GM12878 (cell line): Measurements from ENCODE around the gene SLC25A47. TPM values are rescaled to one million over a fixed set of nuclear protein-coding genes. Genes with fewer than 3 reads are reported as not detected.

Experiments used
- BACH1 ChIP-seq: fragments of 450-650 bp; IDR thresholded peaks from 2 replicates; pipeline ENCODE4 v1.6.1; 2017; ENCODE audit warnings: mild to moderate bottlenecking, borderline replicate concordance
- BMI1 ChIP-seq: fragments of 450-650 bp; IDR thresholded peaks from 2 replicates; pipeline ENCODE4 v1.6.1; 2016; ENCODE audit warnings: mild to moderate bottlenecking, moderate library complexity, borderline replicate concordance
- ETV6 ChIP-seq, 2 experiments: fragments of 450-650 bp in 1 of 2; IDR thresholded peaks in 1 of 2; conservative IDR thresholded peaks in 1 of 2; 2 replicates each; pipeline ENCODE4 v1.6.1; 2014; ENCODE audit warnings: antibody characterized with exemption in 1 of 2, borderline replicate concordance in 1 of 2, low read depth in 1 of 2, mild to moderate bottlenecking in 1 of 2, moderate library complexity in 1 of 2
- FOXM1 ChIP-seq: IDR thresholded peaks from 2 replicates; pipeline ENCODE4 v1.6.1; 2012; ENCODE audit warnings: low read depth, mild to moderate bottlenecking, inconsistent platforms, low read length, moderate library complexity
- GABPA ChIP-seq: IDR thresholded peaks from 2 replicates; pipeline ENCODE4 v1.6.1; 2014; ENCODE audit warnings: antibody characterized with exemption, low read depth, mild to moderate bottlenecking, inconsistent platforms
- KLF5 ChIP-seq: fragments of 450-650 bp; IDR thresholded peaks from 2 replicates; pipeline ENCODE4 v1.6.1; 2014; ENCODE audit warnings: mild to moderate bottlenecking; ENCODE audit not compliant: partially characterized antibody
- MEF2A ChIP-seq: IDR thresholded peaks from 2 replicates; pipeline ENCODE4 v1.6.1; 2011; ENCODE audit warnings: low read depth, mild to moderate bottlenecking, low read length, moderate library complexity; ENCODE audit not compliant: insufficient read depth
- MTA3 ChIP-seq: IDR thresholded peaks from 2 replicates; pipeline ENCODE4 v1.6.1; 2012; ENCODE audit warnings: low read length, inconsistent platforms, borderline replicate concordance
- NFYB ChIP-seq: IDR thresholded peaks from 2 replicates; pipeline ENCODE4 v1.6.1; 2011; ENCODE audit warnings: low read depth, mild to moderate bottlenecking, low read length, improper control_type of control experiment, moderate library complexity; ENCODE audit not compliant: insufficient read depth
- NR2F1 ChIP-seq: fragments of 450-650 bp; conservative IDR thresholded peaks from 2 replicates; pipeline ENCODE4 v1.6.1; 2017; ENCODE audit warnings: mild to moderate bottlenecking
- PAX5 ChIP-seq: IDR thresholded peaks from 2 replicates; pipeline ENCODE4 v1.6.1; 2011; ENCODE audit warnings: low read depth, low read length, borderline replicate concordance
- PML ChIP-seq: IDR thresholded peaks from 2 replicates; pipeline ENCODE4 v1.6.1; 2012; ENCODE audit warnings: low read length, inconsistent platforms
- RUNX3 ChIP-seq: IDR thresholded peaks from 2 replicates; pipeline ENCODE4 v1.6.1; 2012; ENCODE audit warnings: low read length, inconsistent platforms
- SIN3A ChIP-seq: IDR thresholded peaks from 2 replicates; pipeline ENCODE4 v1.6.1; 2012; ENCODE audit warnings: low read depth, low read length, improper control_type of control experiment
- SPI1 ChIP-seq: IDR thresholded peaks from 2 replicates; pipeline ENCODE4 v1.6.1; 2011; ENCODE audit warnings: low read depth, mild to moderate bottlenecking, low read length, moderate library complexity, borderline replicate concordance; ENCODE audit not compliant: insufficient read depth
- SUZ12 ChIP-seq: fragments of 200-600 bp; sonication (generic); IDR thresholded peaks from one replicate; pipeline ENCODE4 v1.6.1; 2018; ENCODE audit warnings: antibody characterized with exemption, mild to moderate bottlenecking; ENCODE audit not compliant: unreplicated experiment
- TCF12 ChIP-seq: IDR thresholded peaks from 2 replicates; pipeline ENCODE4 v1.6.1; 2011; ENCODE audit warnings: low read depth, mild to moderate bottlenecking, low read length
- TCF3 ChIP-seq: IDR thresholded peaks from 2 replicates; pipeline ENCODE4 v1.6.1; 2012; ENCODE audit warnings: low read depth, mild to moderate bottlenecking, low read length, borderline replicate concordance; ENCODE audit not compliant: insufficient read depth
- YBX1 ChIP-seq: fragments of 450-650 bp; IDR thresholded peaks from 2 replicates; pipeline ENCODE4 v1.6.1; 2016; ENCODE audit warnings: antibody characterized with exemption
- polyA plus RNA-seq, 11 experiments: library from polyadenylated mRNA; depleted of rRNA in 4 of 11; unstranded in 6 of 11; stranded (reverse) in 5 of 11; fragments of >200 nt; fragmentation: Nextera tagmentation in 4 of 11; fragmentation: Illumina TruSeq in 1 of 11; extraction: Ambion mirVana in 4 of 11; extraction: Trizol in 1 of 11; gene quantifications; 1 replicate in 1 of 11; 2 replicates in 10 of 11; pipeline versions ENCODE4 v1.2.1 to v1.2.3, GENCODE V29; 2011 to 2016; ENCODE audit warnings: inconsistent platforms in 2 of 11, missing spikeins in 2 of 11, low read depth in 1 of 11
- total RNA-seq, 4 experiments: library from RNA; depleted of rRNA in 3 of 4; stranded (reverse); fragments of >200 nt in 3 of 4; fragmentation: Illumina TruSeq in 1 of 4; extraction: Trizol in 1 of 4; gene quantifications; 2 replicates each; pipeline versions ENCODE4 v1.2.1 to v1.2.3, GENCODE V29; 2013 to 2021
- TF ChIP-seq, protein P1 (sequence below): fragments of 450-650 bp; IDR thresholded peaks from 2 replicates; pipeline ENCODE4 v1.6.1; 2016; ENCODE audit warnings: mild to moderate bottlenecking
- TF ChIP-seq, protein P2 (sequence below): fragments of 450-650 bp; IDR thresholded peaks from 2 replicates; pipeline ENCODE4 v1.6.1; 2014; ENCODE audit warnings: mild to moderate bottlenecking
- TF ChIP-seq, protein P3 (sequence below): IDR thresholded peaks from 2 replicates; pipeline ENCODE4 v1.6.1; 2012; ENCODE audit warnings: low read depth, low read length, improper control_type of control experiment
- TF ChIP-seq, protein P4 (sequence below), 3 experiments: IDR thresholded peaks in 2 of 3; conservative IDR thresholded peaks in 1 of 3; 2 replicates each; pipeline ENCODE4 v1.5.1; 2011; ENCODE audit warnings: low read depth in 3 of 3, low read length in 3 of 3, mild to moderate bottlenecking in 3 of 3, control low read depth in 2 of 3, moderate library complexity in 2 of 3, inconsistent platforms in 1 of 3, mixed read lengths in 1 of 3; ENCODE audit not compliant: control insufficient read depth in 2 of 3, insufficient read depth in 1 of 3; ENCODE audit errors: extremely low read depth in 1 of 3
- TF ChIP-seq, protein P5 (sequence below): fragments of 450-650 bp; IDR thresholded peaks from 2 replicates; pipeline ENCODE4 v1.6.1; 2016; ENCODE audit warnings: mild to moderate bottlenecking

The SLC25A47 gene
- total and polyA plus RNA-seq, 10 of the 15 experiments (the other 5 are each of a cell fraction or from before 2014, with no cell fraction given) = 0.14 TPM; not detected in 9

DNA sequence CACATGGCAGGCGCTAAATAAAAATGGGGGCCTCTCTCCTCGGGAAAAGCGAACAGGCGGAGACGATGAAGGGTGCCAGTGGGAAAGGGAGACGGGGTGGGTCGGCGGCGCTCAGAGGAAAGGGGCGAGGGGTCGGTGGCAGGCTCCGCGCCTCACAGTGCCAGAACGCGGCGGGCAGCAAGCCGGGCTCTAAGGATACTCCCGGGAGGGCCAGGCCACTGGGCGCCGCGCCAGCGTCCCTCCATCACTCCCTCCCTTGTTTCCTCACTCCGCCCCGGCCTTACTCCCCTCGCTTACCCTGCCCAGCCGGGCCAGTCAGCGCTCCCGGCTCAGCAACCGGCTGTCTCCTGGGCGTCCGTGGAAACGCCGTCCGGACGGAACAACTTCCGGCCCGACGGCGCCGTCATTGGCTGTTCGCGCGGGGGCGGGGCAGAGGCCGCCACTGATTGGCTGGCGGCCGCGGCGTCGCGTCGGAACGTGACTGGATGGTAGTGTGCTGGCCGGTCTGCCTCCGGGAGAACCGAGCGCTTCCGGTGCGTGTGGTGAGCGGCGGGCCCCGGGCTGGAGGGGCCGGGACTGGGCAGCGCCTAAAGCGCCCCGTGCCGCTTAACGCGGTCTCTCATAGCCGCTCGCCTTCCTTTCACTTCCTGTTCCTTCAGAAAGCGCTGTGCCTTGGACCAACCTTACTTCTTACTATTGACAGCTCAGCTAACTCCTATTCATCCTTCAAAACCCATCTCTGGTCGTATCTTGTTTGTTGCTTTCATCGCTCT lies 53.0 kb downstream of the SLC25A47 start, which contains the start of gene WDR25 (continued):
- TF ChIP-seq, protein P1, sequence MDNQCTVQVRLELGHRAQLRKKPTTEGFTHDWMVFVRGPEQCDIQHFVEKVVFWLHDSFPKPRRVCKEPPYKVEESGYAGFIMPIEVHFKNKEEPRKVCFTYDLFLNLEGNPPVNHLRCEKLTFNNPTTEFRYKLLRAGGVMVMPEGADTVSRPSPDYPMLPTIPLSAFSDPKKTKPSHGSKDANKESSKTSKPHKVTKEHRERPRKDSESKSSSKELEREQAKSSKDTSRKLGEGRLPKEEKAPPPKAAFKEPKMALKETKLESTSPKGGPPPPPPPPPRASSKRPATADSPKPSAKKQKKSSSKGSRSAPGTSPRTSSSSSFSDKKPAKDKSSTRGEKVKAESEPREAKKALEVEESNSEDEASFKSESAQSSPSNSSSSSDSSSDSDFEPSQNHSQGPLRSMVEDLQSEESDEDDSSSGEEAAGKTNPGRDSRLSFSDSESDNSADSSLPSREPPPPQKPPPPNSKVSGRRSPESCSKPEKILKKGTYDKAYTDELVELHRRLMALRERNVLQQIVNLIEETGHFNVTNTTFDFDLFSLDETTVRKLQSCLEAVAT = no peak
- TF ChIP-seq SUZ12 = no peak
- peak; percentile 96 for TF ChIP-seq GABPA
- TF ChIP-seq PML = peak; percentile 69; the same call in 1 of the 2 replicates
- 0 out of 2 replicates have a peak, but pooled peaks have one; percentile 23 for TF ChIP-seq NR2F1
- peak; percentile 88 for TF ChIP-seq NFYB
- no peak for TF ChIP-seq YBX1
- TF ChIP-seq, protein P2, sequence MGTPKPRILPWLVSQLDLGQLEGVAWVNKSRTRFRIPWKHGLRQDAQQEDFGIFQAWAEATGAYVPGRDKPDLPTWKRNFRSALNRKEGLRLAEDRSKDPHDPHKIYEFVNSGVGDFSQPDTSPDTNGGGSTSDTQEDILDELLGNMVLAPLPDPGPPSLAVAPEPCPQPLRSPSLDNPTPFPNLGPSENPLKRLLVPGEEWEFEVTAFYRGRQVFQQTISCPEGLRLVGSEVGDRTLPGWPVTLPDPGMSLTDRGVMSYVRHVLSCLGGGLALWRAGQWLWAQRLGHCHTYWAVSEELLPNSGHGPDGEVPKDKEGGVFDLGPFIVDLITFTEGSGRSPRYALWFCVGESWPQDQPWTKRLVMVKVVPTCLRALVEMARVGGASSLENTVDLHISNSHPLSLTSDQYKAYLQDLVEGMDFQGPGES = peak; percentile 84
- TF ChIP-seq BMI1 = 0 out of 2 replicates have a peak, but pooled peaks have one; percentile 47
- peak; percentile 42 for TF ChIP-seq RUNX3
- TF ChIP-seq, protein P3, sequence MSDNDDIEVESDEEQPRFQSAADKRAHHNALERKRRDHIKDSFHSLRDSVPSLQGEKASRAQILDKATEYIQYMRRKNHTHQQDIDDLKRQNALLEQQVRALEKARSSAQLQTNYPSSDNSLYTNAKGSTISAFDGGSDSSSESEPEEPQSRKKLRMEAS = peak; percentile 76
- TF ChIP-seq TCF12 = no peak
- TF ChIP-seq, protein P4, sequence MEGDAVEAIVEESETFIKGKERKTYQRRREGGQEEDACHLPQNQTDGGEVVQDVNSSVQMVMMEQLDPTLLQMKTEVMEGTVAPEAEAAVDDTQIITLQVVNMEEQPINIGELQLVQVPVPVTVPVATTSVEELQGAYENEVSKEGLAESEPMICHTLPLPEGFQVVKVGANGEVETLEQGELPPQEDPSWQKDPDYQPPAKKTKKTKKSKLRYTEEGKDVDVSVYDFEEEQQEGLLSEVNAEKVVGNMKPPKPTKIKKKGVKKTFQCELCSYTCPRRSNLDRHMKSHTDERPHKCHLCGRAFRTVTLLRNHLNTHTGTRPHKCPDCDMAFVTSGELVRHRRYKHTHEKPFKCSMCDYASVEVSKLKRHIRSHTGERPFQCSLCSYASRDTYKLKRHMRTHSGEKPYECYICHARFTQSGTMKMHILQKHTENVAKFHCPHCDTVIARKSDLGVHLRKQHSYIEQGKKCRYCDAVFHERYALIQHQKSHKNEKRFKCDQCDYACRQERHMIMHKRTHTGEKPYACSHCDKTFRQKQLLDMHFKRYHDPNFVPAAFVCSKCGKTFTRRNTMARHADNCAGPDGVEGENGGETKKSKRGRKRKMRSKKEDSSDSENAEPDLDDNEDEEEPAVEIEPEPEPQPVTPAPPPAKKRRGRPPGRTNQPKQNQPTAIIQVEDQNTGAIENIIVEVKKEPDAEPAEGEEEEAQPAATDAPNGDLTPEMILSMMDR (IDR thresholded peaks at IDR 0.05 in 2 of 3, conservative IDR thresholded peaks at IDR 0.05 in 1 of 3; ENCODE audit: control insufficient read depth in 2 of 3, extremely low read depth in 1 of 3, insufficient read depth in 1 of 3, low read depth in 3 of 3, low read length in 3 of 3) = no peak
- TF ChIP-seq FOXM1 = no peak
- peak; percentile 57; the same call in 1 of the 2 replicates for TF ChIP-seq SPI1
- TF ChIP-seq KLF5 = peak; percentile 45
- no peak for TF ChIP-seq MEF2A
- TF ChIP-seq, protein P5, sequence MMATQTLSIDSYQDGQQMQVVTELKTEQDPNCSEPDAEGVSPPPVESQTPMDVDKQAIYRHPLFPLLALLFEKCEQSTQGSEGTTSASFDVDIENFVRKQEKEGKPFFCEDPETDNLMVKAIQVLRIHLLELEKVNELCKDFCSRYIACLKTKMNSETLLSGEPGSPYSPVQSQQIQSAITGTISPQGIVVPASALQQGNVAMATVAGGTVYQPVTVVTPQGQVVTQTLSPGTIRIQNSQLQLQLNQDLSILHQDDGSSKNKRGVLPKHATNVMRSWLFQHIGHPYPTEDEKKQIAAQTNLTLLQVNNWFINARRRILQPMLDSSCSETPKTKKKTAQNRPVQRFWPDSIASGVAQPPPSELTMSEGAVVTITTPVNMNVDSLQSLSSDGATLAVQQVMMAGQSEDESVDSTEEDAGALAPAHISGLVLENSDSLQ = peak; percentile 81
- peak; percentile 79 for TF ChIP-seq BACH1
- 0 out of 2 replicates have a peak, but pooled peaks have one; percentile 43 for TF ChIP-seq TCF3
- no peak for TF ChIP-seq MTA3
- 0 out of 2 replicates have a peak, but pooled peaks have one; percentile 34 for TF ChIP-seq PAX5
- TF ChIP-seq SIN3A = peak; percentile 94
- no peak for TF ChIP-seq ETV6 (conservative IDR thresholded peaks at IDR 0.05 in 1 of 2, IDR thresholded peaks at IDR 0.05 in 1 of 2; ENCODE audit: borderline replicate concordance in 1 of 2, low read depth in 1 of 2)
